H9 (cell line): ENCODE results near the gene SPATS2. TPM values are rescaled to one million over a fixed set of nuclear protein-coding genes. Genes with fewer than 3 reads are reported as not detected.
"Not testable (repeated sequence)": the region's sequence is repeated elsewhere in the genome, so short reads cannot be mapped to it uniquely, and the experiment has no call there.

Experiments
- DNase-seq: peaks from one replicate; pipeline ENCODE4 v3.0.0-alpha.2; 2017
- H2AFZ ChIP-seq: one replicate; pipeline ENCODE4 v1.6.1; 2013; ENCODE audit warnings: mild to moderate bottlenecking, low read length, control low read depth, moderate library complexity
- H2AK5ac ChIP-seq: 2 replicates; pipeline ENCODE4 v1.6.1; 2013; ENCODE audit warnings: low read length, control low read depth, mixed read lengths; ENCODE audit not compliant: insufficient read length
- H2BK120ac ChIP-seq: one replicate; pipeline ENCODE4 v1.6.1; 2013; ENCODE audit warnings: low read depth, mild to moderate bottlenecking, low read length, control low read depth, inconsistent platforms; ENCODE audit not compliant: poor library complexity, severe bottlenecking
- H2BK12ac ChIP-seq: 2 replicates; pipeline ENCODE4 v1.6.1; 2013; ENCODE audit warnings: low read length, control low read depth, mixed read lengths, low read depth; ENCODE audit not compliant: insufficient read length
- H2BK15ac ChIP-seq: 2 replicates; pipeline ENCODE4 v1.6.1; 2013; ENCODE audit warnings: low read depth, low read length, control low read depth
- H2BK20ac ChIP-seq: one replicate; pipeline ENCODE4 v1.6.1; 2013; ENCODE audit warnings: low read depth, mild to moderate bottlenecking, low read length, control low read depth, inconsistent platforms; ENCODE audit not compliant: poor library complexity, severe bottlenecking
- H2BK5ac ChIP-seq: 2 replicates; pipeline ENCODE4 v1.6.1; 2013; ENCODE audit warnings: low read length, control low read depth, mixed read lengths; ENCODE audit not compliant: insufficient read length
- H3K14ac ChIP-seq: 2 replicates; pipeline ENCODE4 v1.6.1; 2013; ENCODE audit warnings: low read length, control low read depth; ENCODE audit not compliant: insufficient read depth
- H3K18ac ChIP-seq: 2 replicates; pipeline ENCODE4 v1.6.1; 2013; ENCODE audit warnings: low read depth, mild to moderate bottlenecking, mixed read lengths, low read length, control low read depth; ENCODE audit not compliant: insufficient read length
- H3K23ac ChIP-seq: 2 replicates; pipeline ENCODE4 v1.6.1; 2013; ENCODE audit warnings: low read length, control low read depth, mixed read lengths, low read depth; ENCODE audit not compliant: insufficient read length
- H3K23me2 ChIP-seq: 2 replicates; pipeline ENCODE4 v1.6.1; 2013; ENCODE audit warnings: low read depth, mild to moderate bottlenecking, mixed read lengths, low read length, control low read depth; ENCODE audit not compliant: insufficient read length, poor library complexity, severe bottlenecking
- H3K27ac ChIP-seq: 2 replicates; pipeline ENCODE4 v1.5.1; 2013; ENCODE audit warnings: low read length, control low read depth, mixed read lengths, low read depth; ENCODE audit not compliant: insufficient read length
- H3K27me3 ChIP-seq: 2 replicates; pipeline ENCODE4 v1.6.1; 2013; ENCODE audit warnings: low read length, control low read depth, inconsistent platforms; ENCODE audit not compliant: insufficient read depth
- H3K4ac ChIP-seq: 2 replicates; pipeline ENCODE4 v1.6.1; 2013; ENCODE audit warnings: low read depth, mild to moderate bottlenecking, control low read depth, inconsistent platforms, low read length, moderate library complexity
- H3K4me1 ChIP-seq: 2 replicates; pipeline ENCODE4 v1.6.1; 2013; ENCODE audit warnings: low read length, control low read depth, inconsistent platforms; ENCODE audit not compliant: insufficient read depth
- H3K4me2 ChIP-seq: 2 replicates; pipeline ENCODE4 v1.6.1; 2013; ENCODE audit warnings: low read length, control low read depth, mixed read lengths; ENCODE audit not compliant: insufficient read length, insufficient read depth
- H3K56ac ChIP-seq: 2 replicates; pipeline ENCODE4 v1.6.1; 2013; ENCODE audit warnings: low read depth, mild to moderate bottlenecking, mixed read lengths, low read length, control low read depth; ENCODE audit not compliant: insufficient read length
- H3K79me1 ChIP-seq: 2 replicates; pipeline ENCODE4 v1.6.1; 2013; ENCODE audit warnings: low read depth, mild to moderate bottlenecking, moderate library complexity, low read length, control low read depth, inconsistent platforms; ENCODE audit not compliant: insufficient read depth, poor library complexity, severe bottlenecking
- H3K79me2 ChIP-seq: 2 replicates; pipeline ENCODE4 v1.6.1; 2013; ENCODE audit warnings: low read length, control low read depth, inconsistent platforms; ENCODE audit not compliant: insufficient read depth
- H3K9ac ChIP-seq: 2 replicates; pipeline ENCODE4 v1.6.1; 2013; ENCODE audit warnings: low read length, control low read depth, mixed read lengths; ENCODE audit not compliant: insufficient read length; ENCODE audit errors: extremely low read depth
- H3K9me3 ChIP-seq: one replicate; pipeline ENCODE4 v1.6.1; 2013; ENCODE audit warnings: low read depth, low read length, inconsistent platforms; ENCODE audit not compliant: control insufficient read depth
- H3T11ph ChIP-seq: one replicate; pipeline ENCODE4 v1.6.1; 2013; ENCODE audit warnings: mild to moderate bottlenecking, low read length, control low read depth, inconsistent platforms
- H4K20me1 ChIP-seq: one replicate; pipeline ENCODE4 v1.6.1; 2013; ENCODE audit not compliant: control insufficient read depth, insufficient read length, insufficient read depth
- H4K5ac ChIP-seq: 2 replicates; pipeline ENCODE4 v1.6.1; 2013; ENCODE audit warnings: low read depth, mild to moderate bottlenecking, mixed read lengths, low read length, control low read depth; ENCODE audit not compliant: insufficient read length
- H4K8ac ChIP-seq: replicated peaks from 2 replicates; pipeline ENCODE4 v1.6.1; 2013; ENCODE audit warnings: low read length, control low read depth, mixed read lengths, low read depth; ENCODE audit not compliant: insufficient read length
- H4K91ac ChIP-seq: 2 replicates; pipeline ENCODE4 v1.6.1; 2013; ENCODE audit warnings: low read depth, mild to moderate bottlenecking, moderate library complexity, mixed read lengths, low read length, control low read depth; ENCODE audit not compliant: insufficient read length
- H3K27ac Mint-ChIP-seq, 3 experiments: 2 replicates in 2 of 3; 3 replicates in 1 of 3; pipeline ENCODE4 v1.8.0; 2020 to 2021; ENCODE audit warnings: mixed read lengths in 3 of 3, mild to moderate bottlenecking in 1 of 3, moderate library complexity in 1 of 3
- H3K27me3 Mint-ChIP-seq: 2 replicates; pipeline ENCODE4 v1.8.0; 2021; ENCODE audit warnings: low read depth, mild to moderate bottlenecking, moderate library complexity, mixed read lengths
- H3K36me3 Mint-ChIP-seq, 3 experiments: 2 replicates in 2 of 3; 3 replicates in 1 of 3; pipeline ENCODE4 v1.8.0; 2020 to 2021; ENCODE audit warnings: low read depth in 3 of 3, mixed read lengths in 3 of 3; ENCODE audit not compliant: insufficient read depth in 1 of 3
- H3K4me1 Mint-ChIP-seq, 2 experiments: 2 replicates each; pipeline ENCODE4 v1.8.0; 2020; ENCODE audit warnings: mixed read lengths in 2 of 2
- H3K4me3 Mint-ChIP-seq, 2 experiments: 2 replicates in 1 of 2; 3 replicates in 1 of 2; pipeline ENCODE4 v1.8.0; 2020 to 2021; ENCODE audit warnings: mild to moderate bottlenecking in 2 of 2, mixed read lengths in 2 of 2, moderate library complexity in 1 of 2
- H3K9me3 Mint-ChIP-seq, 2 experiments: 2 replicates in 1 of 2; 3 replicates in 1 of 2; pipeline ENCODE4 v1.8.0; 2020; ENCODE audit warnings: mild to moderate bottlenecking in 2 of 2, mixed read lengths in 2 of 2, moderate library complexity in 1 of 2
- CTCF ChIP-seq: fragments of 200-600 bp; sonication (generic); conservative IDR thresholded peaks from 3 replicates; pipeline ENCODE4 v1.8.0; 2021; ENCODE audit warnings: antibody characterized with exemption, mild to moderate bottlenecking
- WGBS: extraction: QIAGEN DNeasy Blood & Tissue Kit; methylation state at CpG from one replicate; pipeline ENCODE4 v1.1.7; 2013; ENCODE audit warnings: missing lambda C conversion rate, low lambda C conversion rate, mixed read lengths; ENCODE audit not compliant: insufficient read length; ENCODE audit errors: extremely low coverage; 5-methylcytosine and 5-hydroxymethylcytosine counted together
- total RNA-seq: library from RNA; stranded (reverse); gene quantifications from 2 replicates; pipeline ENCODE4 v1.2.1, GENCODE V29; 2021

SPATS2 gene
- total RNA-seq, 1 experiment from 2014 or later = 17.1 TPM

GRCh38 chr12:49377386-49377785 is 10.1 kb downstream of the SPATS2 start:
- Histone ChIP-seq H2BK5ac (no peak overlapping the region), H3K27ac (no peak overlapping the region), H3K23ac (no peak overlapping the region), H4K20me1 (no peaks in the 10 kb centered on the region), H2AFZ (no peak overlapping the region), H2BK15ac (no peak overlapping the region), H3K4me1 (no peaks in the 10 kb centered on the region), H3K18ac (no peak overlapping the region), H4K91ac (no peak overlapping the region), H3K27me3 (no peaks in the 10 kb centered on the region), H3K56ac (no peak overlapping the region), H3K9ac (no peak overlapping the region), H3K23me2 (no peaks in the 10 kb centered on the region), H2BK12ac (no peak overlapping the region), H3K9me3 (no peaks in the 10 kb centered on the region), H2AK5ac (no peak overlapping the region), H3K4ac (no peak overlapping the region), H2BK120ac (no peak overlapping the region), H2BK20ac (no peak overlapping the region), H4K8ac (no peak overlapping the region), H3T11ph (no peak overlapping the region), H3K79me1 (peaks cover 3% of the 10 kb centered on the region), H3K14ac (no peak overlapping the region), H3K79me2 (no peaks in the 10 kb centered on the region; the same call in 1 of the 2 replicates), H3K4me2 (no peak overlapping the region), H4K5ac (no peak overlapping the region)
- no peaks in the 10 kb centered on the region for H3K27me3 Mint-ChIP-seq
- H3K36me3 Mint-ChIP-seq = peaks cover 3 to 6% (median 5%) of the 10 kb centered on the region in 3 experiments; a peak in 2 of 7 replicates
- DNase-seq = no peak
- no peak for TF ChIP-seq CTCF
- no peaks in the 10 kb centered on the region for H3K9me3 Mint-ChIP-seq
- no CpG with 5 or more reads among the region's 2 CpGs for WGBS
- H3K4me1 Mint-ChIP-seq = no peaks in the 10 kb centered on the region
- H3K4me3 Mint-ChIP-seq = no peak overlapping the region
- no peak overlapping the region for H3K27ac Mint-ChIP-seq

- H3K79me2 ChIP-seq, H4K20me1 ChIP-seq: not testable (repeated sequence)
Measured at GRCh38 chr12:49380184-49380583, 12.9 kb downstream of the SPATS2 start.

More at GRCh38 chr12:49380184-49380583, 12.9 kb downstream of the SPATS2 start:
- H3K14ac ChIP-seq, H3K9ac ChIP-seq, H2AFZ ChIP-seq, H3K56ac ChIP-seq, H2BK15ac ChIP-seq, H3K23ac ChIP-seq, H2BK20ac ChIP-seq, H3K18ac ChIP-seq, H4K91ac ChIP-seq, H3K79me1 ChIP-seq, H3K23me2 ChIP-seq, H3T11ph ChIP-seq, H2BK5ac ChIP-seq, H3K4me2 ChIP-seq, H3K4me1 Mint-ChIP-seq, H3K27ac ChIP-seq, H4K8ac ChIP-seq, H3K4me3 Mint-ChIP-seq, H3K27me3 Mint-ChIP-seq, H2BK12ac ChIP-seq, H3K4me1 ChIP-seq, H2BK120ac ChIP-seq, DNase-seq, H2AK5ac ChIP-seq, H3K9me3 ChIP-seq, H3K9me3 Mint-ChIP-seq, H3K27ac Mint-ChIP-seq, H4K5ac ChIP-seq, H3K27me3 ChIP-seq, H3K4ac ChIP-seq: not testable (repeated sequence)
- H3K36me3 Mint-ChIP-seq = peaks cover 0 to 11% (median 5%) of the 10 kb centered on the region in 3 experiments; a peak in 3 of 7 replicates
- WGBS = no CpG with 5 or more reads among the region's 9 CpGs
